Measurements from ENCODE around the gene KLHL24. TPM values are rescaled to one million over a fixed set of nuclear protein-coding genes. Genes with fewer than 3 reads are reported as not detected.

KLHL24 gene
- total and polyA plus RNA-seq, 2 of the 13 experiments (the other 11 are each of a cell fraction or from before 2014, with no cell fraction given) = 6.9 to 15.7 TPM

DNA sequence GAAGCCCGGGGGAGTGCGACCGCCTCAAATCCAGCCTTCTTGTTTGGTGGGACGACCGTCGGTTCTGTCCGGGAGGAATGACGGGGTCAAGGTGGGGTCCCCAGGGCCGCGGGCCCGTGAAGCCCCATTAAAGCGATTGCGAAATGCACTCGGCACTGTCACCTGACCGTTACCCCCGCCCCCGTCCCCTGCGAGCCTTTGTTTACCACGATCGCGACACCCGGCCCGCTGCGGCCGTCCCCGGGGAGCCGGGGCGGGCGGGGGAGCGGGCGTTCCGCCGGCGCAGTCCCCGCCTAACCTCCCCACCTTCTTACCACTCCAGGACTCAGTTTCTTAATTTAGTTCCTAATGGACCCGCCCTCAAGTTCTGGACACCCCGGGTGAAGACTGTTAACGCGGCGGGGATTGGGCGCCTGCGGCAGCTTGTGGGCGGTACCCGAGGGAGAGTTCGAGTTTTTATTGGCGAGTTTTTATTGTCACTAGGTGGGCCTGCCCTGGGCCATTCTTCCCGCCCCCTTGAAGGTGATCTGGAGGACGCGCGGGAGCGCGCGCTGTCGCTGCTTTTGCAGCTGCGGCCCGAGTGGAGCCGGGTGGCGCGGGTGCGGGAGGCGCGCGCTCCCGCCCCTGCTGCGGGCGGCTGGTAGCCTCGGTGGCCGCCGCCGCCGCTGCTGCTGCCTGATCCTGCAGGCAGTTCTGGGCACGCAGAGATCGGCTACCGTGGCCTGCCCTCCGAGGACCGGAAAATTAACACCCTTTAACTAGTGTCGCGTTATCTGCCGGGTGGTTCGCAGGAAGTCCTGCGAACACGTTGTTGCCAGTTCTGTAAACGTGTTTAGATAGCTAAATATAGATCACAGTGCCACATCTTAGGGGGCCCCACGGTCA lies 1.0 kb downstream of the KLHL24 start (continued):
- TF ChIP-seq, protein P1, sequence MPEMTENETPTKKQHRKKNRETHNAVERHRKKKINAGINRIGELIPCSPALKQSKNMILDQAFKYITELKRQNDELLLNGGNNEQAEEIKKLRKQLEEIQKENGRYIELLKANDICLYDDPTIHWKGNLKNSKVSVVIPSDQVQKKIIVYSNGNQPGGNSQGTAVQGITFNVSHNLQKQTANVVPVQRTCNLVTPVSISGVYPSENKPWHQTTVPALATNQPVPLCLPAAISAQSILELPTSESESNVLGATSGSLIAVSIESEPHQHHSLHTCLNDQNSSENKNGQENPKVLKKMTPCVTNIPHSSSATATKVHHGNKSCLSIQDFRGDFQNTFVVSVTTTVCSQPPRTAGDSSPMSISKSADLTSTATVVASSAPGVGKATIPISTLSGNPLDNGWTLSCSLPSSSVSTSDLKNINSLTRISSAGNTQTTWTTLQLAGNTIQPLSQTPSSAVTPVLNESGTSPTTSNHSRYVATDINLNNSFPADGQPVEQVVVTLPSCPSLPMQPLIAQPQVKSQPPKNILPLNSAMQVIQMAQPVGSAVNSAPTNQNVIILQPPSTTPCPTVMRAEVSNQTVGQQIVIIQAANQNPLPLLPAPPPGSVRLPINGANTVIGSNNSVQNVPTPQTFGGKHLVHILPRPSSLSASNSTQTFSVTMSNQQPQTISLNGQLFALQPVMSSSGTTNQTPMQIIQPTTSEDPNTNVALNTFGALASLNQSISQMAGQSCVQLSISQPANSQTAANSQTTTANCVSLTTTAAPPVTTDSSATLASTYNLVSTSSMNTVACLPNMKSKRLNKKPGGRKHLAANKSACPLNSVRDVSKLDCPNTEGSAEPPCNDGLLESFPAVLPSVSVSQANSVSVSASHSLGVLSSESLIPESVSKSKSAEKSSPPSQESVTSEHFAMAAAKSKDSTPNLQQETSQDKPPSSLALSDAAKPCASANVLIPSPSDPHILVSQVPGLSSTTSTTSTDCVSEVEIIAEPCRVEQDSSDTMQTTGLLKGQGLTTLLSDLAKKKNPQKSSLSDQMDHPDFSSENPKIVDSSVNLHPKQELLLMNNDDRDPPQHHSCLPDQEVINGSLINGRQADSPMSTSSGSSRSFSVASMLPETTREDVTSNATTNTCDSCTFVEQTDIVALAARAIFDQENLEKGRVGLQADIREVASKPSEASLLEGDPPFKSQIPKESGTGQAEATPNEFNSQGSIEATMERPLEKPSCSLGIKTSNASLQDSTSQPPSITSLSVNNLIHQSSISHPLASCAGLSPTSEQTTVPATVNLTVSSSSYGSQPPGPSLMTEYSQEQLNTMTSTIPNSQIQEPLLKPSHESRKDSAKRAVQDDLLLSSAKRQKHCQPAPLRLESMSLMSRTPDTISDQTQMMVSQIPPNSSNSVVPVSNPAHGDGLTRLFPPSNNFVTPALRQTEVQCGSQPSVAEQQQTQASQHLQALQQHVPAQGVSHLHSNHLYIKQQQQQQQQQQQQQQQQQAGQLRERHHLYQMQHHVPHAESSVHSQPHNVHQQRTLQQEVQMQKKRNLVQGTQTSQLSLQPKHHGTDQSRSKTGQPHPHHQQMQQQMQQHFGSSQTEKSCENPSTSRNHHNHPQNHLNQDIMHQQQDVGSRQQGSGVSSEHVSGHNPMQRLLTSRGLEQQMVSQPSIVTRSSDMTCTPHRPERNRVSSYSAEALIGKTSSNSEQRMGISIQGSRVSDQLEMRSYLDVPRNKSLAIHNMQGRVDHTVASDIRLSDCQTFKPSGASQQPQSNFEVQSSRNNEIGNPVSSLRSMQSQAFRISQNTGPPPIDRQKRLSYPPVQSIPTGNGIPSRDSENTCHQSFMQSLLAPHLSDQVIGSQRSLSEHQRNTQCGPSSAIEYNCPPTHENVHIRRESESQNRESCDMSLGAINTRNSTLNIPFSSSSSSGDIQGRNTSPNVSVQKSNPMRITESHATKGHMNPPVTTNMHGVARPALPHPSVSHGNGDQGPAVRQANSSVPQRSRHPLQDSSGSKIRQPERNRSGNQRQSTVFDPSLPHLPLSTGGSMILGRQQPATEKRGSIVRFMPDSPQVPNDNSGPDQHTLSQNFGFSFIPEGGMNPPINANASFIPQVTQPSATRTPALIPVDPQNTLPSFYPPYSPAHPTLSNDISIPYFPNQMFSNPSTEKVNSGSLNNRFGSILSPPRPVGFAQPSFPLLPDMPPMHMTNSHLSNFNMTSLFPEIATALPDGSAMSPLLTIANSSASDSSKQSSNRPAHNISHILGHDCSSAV (CRISPR knock-in tag; IDR thresholded peaks at IDR 0.05; ENCODE audit: borderline replicate concordance) = no peak
- TF ChIP-seq GTF2F1 (IDR thresholded peaks at IDR 0.05; ENCODE audit: low read length) (no peak), AGO2 (optimal IDR thresholded peaks at IDR 0.05; ENCODE audit: low read depth, low read length) (peak; percentile 23), CBX1 (IDR thresholded peaks at IDR 0.05; ENCODE audit: low read depth) (no peak), ZNF282 (IDR thresholded peaks at IDR 0.05; ENCODE audit: partially characterized antibody) (no peak), ZEB1 (IDR thresholded peaks at IDR 0.05; ENCODE audit: insufficient replicate concordance, low read depth) (no peak), RFX5 (IDR thresholded peaks at IDR 0.05; ENCODE audit: low read depth, low read length) (no peak), ZNF75D (CRISPR knock-in tag; IDR thresholded peaks at IDR 0.05; ENCODE audit: borderline replicate concordance) (no peak)
- TF ChIP-seq, protein P2, sequence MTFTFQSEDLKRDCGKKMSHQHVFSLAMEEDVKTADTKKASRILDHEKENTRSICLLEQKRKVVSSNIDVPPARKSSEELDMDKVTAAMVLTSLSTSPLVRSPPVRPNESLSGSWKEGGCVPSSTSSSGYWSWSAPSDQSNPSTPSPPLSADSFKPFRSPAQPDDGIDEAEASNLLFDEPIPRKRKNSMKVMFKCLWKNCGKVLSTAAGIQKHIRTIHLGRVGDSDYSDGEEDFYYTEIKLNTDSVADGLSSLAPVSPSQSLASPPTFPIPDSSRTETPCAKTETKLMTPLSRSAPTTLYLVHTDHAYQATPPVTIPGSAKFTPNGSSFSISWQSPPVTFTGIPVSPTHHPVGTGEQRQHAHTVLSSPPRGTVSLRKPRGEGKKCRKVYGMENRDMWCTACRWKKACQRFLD (CRISPR knock-in tag; IDR thresholded peaks at IDR 0.05; ENCODE audit: borderline replicate concordance) = no peak
- TF ChIP-seq, protein P3, sequence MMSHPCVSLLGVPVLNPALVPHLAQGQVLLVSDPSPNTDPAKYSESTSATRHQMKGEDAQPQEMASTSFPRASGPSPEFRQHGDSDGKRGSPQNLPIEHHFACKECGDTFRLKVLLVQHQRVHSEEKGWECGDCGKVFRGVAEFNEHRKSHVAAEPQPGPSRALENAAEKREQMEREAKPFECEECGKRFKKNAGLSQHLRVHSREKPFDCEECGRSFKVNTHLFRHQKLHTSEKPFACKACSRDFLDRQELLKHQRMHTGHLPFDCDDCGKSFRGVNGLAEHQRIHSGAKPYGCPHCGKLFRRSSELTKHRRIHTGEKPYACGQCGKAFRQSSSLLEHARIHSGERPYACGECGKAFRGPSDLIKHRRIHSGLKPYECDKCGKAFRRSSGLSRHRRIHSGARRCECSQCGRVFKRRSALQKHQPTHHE (CRISPR knock-in tag; IDR thresholded peaks at IDR 0.05; ENCODE audit: borderline replicate concordance) = 0 out of 2 replicates have a peak, but pooled peaks have one; percentile 14
- TF ChIP-seq, protein P4, sequence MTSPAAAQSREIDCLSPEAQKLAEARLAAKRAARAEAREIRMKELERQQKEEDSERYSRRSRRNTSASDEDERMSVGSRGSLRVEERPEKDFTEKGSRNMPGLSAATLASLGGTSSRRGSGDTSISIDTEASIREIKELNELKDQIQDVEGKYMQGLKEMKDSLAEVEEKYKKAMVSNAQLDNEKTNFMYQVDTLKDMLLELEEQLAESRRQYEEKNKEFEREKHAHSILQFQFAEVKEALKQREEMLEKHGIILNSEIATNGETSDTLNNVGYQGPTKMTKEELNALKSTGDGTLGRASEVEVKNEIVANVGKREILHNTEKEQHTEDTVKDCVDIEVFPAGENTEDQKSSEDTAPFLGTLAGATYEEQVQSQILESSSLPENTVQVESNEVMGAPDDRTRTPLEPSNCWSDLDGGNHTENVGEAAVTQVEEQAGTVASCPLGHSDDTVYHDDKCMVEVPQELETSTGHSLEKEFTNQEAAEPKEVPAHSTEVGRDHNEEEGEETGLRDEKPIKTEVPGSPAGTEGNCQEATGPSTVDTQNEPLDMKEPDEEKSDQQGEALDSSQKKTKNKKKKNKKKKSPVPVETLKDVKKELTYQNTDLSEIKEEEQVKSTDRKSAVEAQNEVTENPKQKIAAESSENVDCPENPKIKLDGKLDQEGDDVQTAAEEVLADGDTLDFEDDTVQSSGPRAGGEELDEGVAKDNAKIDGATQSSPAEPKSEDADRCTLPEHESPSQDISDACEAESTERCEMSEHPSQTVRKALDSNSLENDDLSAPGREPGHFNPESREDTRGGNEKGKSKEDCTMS (CRISPR knock-in tag; conservative IDR thresholded peaks at IDR 0.05) = no peak
- TF ChIP-seq, protein P5, sequence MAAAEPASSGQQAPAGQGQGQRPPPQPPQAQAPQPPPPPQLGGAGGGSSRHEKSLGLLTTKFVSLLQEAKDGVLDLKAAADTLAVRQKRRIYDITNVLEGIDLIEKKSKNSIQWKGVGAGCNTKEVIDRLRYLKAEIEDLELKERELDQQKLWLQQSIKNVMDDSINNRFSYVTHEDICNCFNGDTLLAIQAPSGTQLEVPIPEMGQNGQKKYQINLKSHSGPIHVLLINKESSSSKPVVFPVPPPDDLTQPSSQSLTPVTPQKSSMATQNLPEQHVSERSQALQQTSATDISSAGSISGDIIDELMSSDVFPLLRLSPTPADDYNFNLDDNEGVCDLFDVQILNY (CRISPR knock-in tag; conservative IDR thresholded peaks at IDR 0.05) = no peak
- TF ChIP-seq, protein P6, sequence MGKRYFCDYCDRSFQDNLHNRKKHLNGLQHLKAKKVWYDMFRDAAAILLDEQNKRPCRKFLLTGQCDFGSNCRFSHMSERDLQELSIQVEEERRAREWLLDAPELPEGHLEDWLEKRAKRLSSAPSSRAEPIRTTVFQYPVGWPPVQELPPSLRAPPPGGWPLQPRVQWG (CRISPR knock-in tag; IDR thresholded peaks at IDR 0.05; ENCODE audit: borderline replicate concordance, low read depth) = no peak

All from HepG2 (cell line).